Activated CD4-positive, alpha-beta T cell treated with anti-CD3 and anti-CD28 coated beads for 36 hours (primary cell): ENCODE measurements around the gene SLC7A7. TPM values are rescaled to one million over a fixed set of nuclear protein-coding genes. Genes with fewer than 3 reads are reported as not detected.
"Not testable (repeated sequence)": the region's sequence is repeated elsewhere in the genome, so short reads cannot be mapped to it uniquely, and the experiment has no call there.

ENCODE experiments used
- ATAC-seq: fragments of 200-7000 bp; cut with Tn5 transposase; one replicate; pipeline ENCODE4 v1.10.0; 2021; ENCODE audit warnings: mild to moderate bottlenecking, moderate library complexity
- CTCF ChIA-PET: fragments of 350-600 bp; sonication (Branson Sonifier 250); formaldehyde crosslinking; loops from one replicate; lab custom pipeline; 2021; ENCODE audit warnings: antibody characterized with exemption; lab: Charles Lee
- POLR2A ChIA-PET: fragments of 350-600 bp; sonication (Branson Sonifier 250); formaldehyde crosslinking; loops from one replicate; lab custom pipeline; 2021; ENCODE audit warnings: antibody characterized with exemption, inconsistent platforms; lab: Charles Lee
- DNase-seq: peaks from one replicate; pipeline ENCODE4 v3.0.0-alpha.2; 2020
- H3K27ac Mint-ChIP-seq: one replicate; pipeline ENCODE4 v1.8.0; 2021; ENCODE audit warnings: mixed read lengths
- H3K27me3 Mint-ChIP-seq: one replicate; pipeline ENCODE4 v1.8.0; 2021; ENCODE audit warnings: mixed read lengths
- H3K36me3 Mint-ChIP-seq: one replicate; pipeline ENCODE4 v1.8.0; 2021; ENCODE audit warnings: low read depth, mixed read lengths
- H3K4me1 Mint-ChIP-seq: one replicate; pipeline ENCODE4 v1.8.0; 2021; ENCODE audit warnings: mixed read lengths
- H3K4me3 Mint-ChIP-seq: one replicate; pipeline ENCODE4 v1.8.0; 2021; ENCODE audit warnings: mild to moderate bottlenecking, moderate library complexity, mixed read lengths
- H3K9me3 Mint-ChIP-seq: one replicate; pipeline ENCODE4 v1.8.0; 2021; ENCODE audit warnings: low read depth, mixed read lengths
- intact Hi-C, 2 experiments: fragments of 100-400 bp; cut with DNase I in 1 of 2; cut with micrococcal nuclease in 1 of 2; formaldehyde crosslinking; loops; one replicate each; pipeline versions ENCODE4 v1.14.2 to v1.15.1; 2022 to 2024; cut with DNase I, micrococcal nuclease
- total RNA-seq, 2 experiments: library from RNA; stranded (reverse); gene quantifications; one replicate each; pipeline ENCODE4 v1.2.3, GENCODE V29; 2021

Gene SLC7A7
- total RNA-seq, 2 experiments from 2014 or later = 0.50 to 0.72 TPM

DNA sequence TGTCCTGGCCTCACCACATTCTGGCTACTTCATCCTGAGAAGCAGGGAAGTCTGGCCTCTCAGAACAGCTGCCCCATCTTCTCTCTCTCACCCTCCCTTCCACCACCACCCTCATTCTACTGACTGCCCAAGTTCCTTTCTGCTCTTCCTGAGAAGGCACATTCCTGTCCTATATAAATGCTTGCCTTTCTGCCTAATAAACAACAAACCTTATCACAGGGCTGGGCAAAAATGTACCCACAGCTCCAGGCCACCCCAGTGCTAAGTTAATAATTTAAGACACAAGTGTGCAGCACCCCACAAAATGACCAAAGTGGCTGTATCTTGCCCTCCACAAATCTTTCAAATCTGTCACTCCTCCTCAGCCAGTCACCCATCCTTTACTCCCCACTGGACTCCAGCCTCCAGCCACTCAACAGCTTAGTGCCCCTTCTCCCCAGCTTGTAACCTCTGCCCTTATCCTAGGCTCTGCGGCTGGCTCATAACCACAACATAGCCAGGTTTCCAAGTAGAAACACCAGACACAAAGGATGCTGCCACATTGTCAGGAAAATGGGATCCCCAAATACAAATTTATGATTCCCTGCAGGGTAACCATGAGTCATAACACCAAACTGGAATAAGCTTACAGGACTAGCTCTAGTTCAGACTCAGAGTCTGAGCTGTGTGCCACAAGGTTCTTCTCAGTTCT is 33.8 kb downstream of the SLC7A7 start:
- no peaks in the 10 kb centered on the region for H3K4me1 Mint-ChIP-seq
- H3K27me3 Mint-ChIP-seq = no peaks in the 10 kb centered on the region

GRCh38 chr14:22780941-22781300 is 34.3 kb downstream of the SLC7A7 start:
- H3K27me3 Mint-ChIP-seq = no peaks in the 10 kb centered on the region
- no peaks in the 10 kb centered on the region for H3K36me3 Mint-ChIP-seq
- H3K9me3 Mint-ChIP-seq = no peaks in the 10 kb centered on the region
- H3K4me3 Mint-ChIP-seq = no peak overlapping the region
- POLR2A ChIA-PET = interaction anchor here (1.2 kb wide), 1 partner anchor 9 kb away, joined by 3 read pairs; no protein-coding TSS in a partner anchor
- DNase-seq (no peak), ATAC-seq (no peak)
- CTCF ChIA-PET = interaction anchor here (1.1 to 1.2 kb wide), 2 partner anchors 15 kb away, joined by 3 read pairs; partner anchors contain the start of gene OXA1L
- intact Hi-C loops = no loop called here
- H3K27ac Mint-ChIP-seq = no peak overlapping the region
- H3K4me1 Mint-ChIP-seq = no peaks in the 10 kb centered on the region

More for the DNA sequence above, 33.8 kb downstream of the SLC7A7 start:
- H3K36me3 Mint-ChIP-seq = no peaks in the 10 kb centered on the region
- no peaks in the 10 kb centered on the region for H3K9me3 Mint-ChIP-seq
- H3K27ac Mint-ChIP-seq = no peak overlapping the region
- intact Hi-C loops = no loop called here
- no peak for ATAC-seq
- DNase-seq = no peak
- CTCF ChIA-PET = interaction anchor here (0.6 to 1.2 kb wide), 3 partner anchors 13 to 15 kb away, joined by 3 read pairs; partner anchors contain the start of gene OXA1L
- POLR2A ChIA-PET = interaction anchor here (0.5 to 1.2 kb wide), 2 partner anchors 9 to 209 kb away, joined by 3 read pairs; no protein-coding TSS in a partner anchor
- no peak overlapping the region for H3K4me3 Mint-ChIP-seq

DNA sequence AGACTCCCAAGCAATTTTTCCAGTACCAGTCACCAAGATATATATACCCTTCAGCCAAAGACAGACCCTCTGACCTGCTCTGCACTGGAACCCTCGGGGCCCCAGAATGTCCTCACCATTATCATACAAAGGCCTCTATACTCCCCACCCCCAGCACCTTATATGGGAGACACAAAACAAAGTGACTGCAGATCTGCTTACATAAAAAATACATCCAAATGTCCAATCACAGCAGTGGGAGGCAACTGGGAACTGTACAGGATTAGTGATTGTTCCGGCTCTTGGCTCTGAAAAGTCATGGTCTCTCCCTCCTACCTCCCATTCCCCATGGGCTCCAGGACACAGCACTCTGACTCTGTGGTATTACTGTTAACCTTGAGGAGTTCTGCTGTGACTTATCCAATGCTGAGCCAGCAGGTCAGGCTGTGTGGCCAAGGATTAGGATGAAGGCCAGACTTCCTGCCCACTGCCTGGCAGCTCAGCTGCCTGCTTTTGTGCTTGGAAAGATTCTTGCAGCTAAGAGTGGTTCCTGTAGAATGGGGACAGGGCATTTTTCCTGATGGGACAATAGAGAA is 35.0 kb downstream of the SLC7A7 start:
- no peak overlapping the region for H3K27ac Mint-ChIP-seq
- intact Hi-C loops = no loop called here
- ChIA-PET CTCF (no interaction called here), POLR2A (interaction anchor here (1.2 kb wide), 1 partner anchor 10 kb away, joined by 3 read pairs; no protein-coding TSS in a partner anchor)
- H3K27me3 Mint-ChIP-seq = no peaks in the 10 kb centered on the region
- DNase-seq = no peak
- no peaks in the 10 kb centered on the region for H3K9me3 Mint-ChIP-seq
- peaks cover 1% of the 10 kb centered on the region for H3K36me3 Mint-ChIP-seq
- no peaks in the 10 kb centered on the region for H3K4me1 Mint-ChIP-seq
- H3K4me3 Mint-ChIP-seq = no peak overlapping the region
- no peak for ATAC-seq

DNA sequence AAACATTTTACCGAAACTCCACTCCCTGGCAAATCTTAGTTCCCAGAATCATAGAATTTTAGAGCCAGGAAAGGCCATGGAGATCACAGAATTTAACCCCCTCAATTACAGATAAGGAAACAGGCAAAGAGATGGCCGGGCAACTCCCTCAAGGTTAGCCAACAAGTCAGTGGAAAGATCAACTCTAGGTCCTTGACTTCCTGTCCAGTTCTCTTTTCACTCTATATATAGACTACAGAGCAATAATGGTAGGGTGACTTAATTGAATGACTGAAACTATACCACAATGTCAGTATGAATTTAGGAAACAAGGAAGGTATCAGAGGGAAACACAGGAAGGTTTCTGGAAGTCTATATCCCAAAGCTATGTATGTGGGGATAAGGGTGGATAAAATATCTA is 37.2 kb downstream of the SLC7A7 start:
- Mint-ChIP-seq H3K4me1 (no peaks in the 10 kb centered on the region), H3K9me3 (no peaks in the 10 kb centered on the region), H3K4me3 (no peak overlapping the region), H3K27me3 (no peaks in the 10 kb centered on the region), H3K36me3 (peaks cover 19% of the 10 kb centered on the region), H3K27ac (no peak overlapping the region)
- ChIA-PET CTCF (interaction anchor here (0.9 to 1.0 kb wide), 2 partner anchors 88 to 208 kb away, joined by 3 read pairs; no protein-coding TSS in a partner anchor), POLR2A (no interaction called here)
- no peak for ATAC-seq
- intact Hi-C loops = no loop called here
- no peak for DNase-seq

- CTCF ChIA-PET = interaction anchor here (0.6 to 1.2 kb wide), 2 partner anchors 11 to 77 kb away, joined by 3 to 6 read pairs; partner anchors contain the start of gene OXA1L
- ATAC-seq, POLR2A ChIA-PET, DNase-seq, intact Hi-C loops, H3K27me3 Mint-ChIP-seq, H3K4me1 Mint-ChIP-seq, H3K9me3 Mint-ChIP-seq, H3K27ac Mint-ChIP-seq, H3K4me3 Mint-ChIP-seq: not testable (repeated sequence)
- H3K36me3 Mint-ChIP-seq = peaks cover 28% of the 10 kb centered on the region
These were observed 38.4 kb downstream of the SLC7A7 start for GRCh38 chr14:22776849-22777248.

GRCh38 chr14:22776215-22776614 is 39.0 kb downstream of the SLC7A7 start:
- POLR2A ChIA-PET = interaction anchor here (1.1 kb wide), 1 partner anchor 10 kb away, joined by 3 read pairs; the partner anchor contains the start of gene OXA1L
- intact Hi-C loops = no loop called here
- Mint-ChIP-seq H3K4me3 (no peak overlapping the region), H3K4me1 (no peaks in the 10 kb centered on the region), H3K27me3 (no peaks in the 10 kb centered on the region), H3K9me3 (no peaks in the 10 kb centered on the region), H3K27ac (no peak overlapping the region), H3K36me3 (peaks cover 34% of the 10 kb centered on the region)
- ATAC-seq = no peak
- CTCF ChIA-PET = interaction anchor here (0.6 to 1.2 kb wide), 2 partner anchors 10 to 77 kb away, joined by 3 to 6 read pairs; partner anchors contain the start of gene OXA1L
- no peak for DNase-seq

- H3K4me1 Mint-ChIP-seq = peaks cover 3% of the 10 kb centered on the region
- ChIA-PET CTCF (interaction anchor here (0.6 to 1.5 kb wide), 4 partner anchors 47 to 204 kb away, joined by 3 to 4 read pairs (median 3); no protein-coding TSS in a partner anchor), POLR2A (no interaction called here)
- H3K36me3 Mint-ChIP-seq = peaks cover 55% of the 10 kb centered on the region
- H3K4me3 Mint-ChIP-seq = no peak overlapping the region
- intact Hi-C loops = no loop called here
- H3K27ac Mint-ChIP-seq = peak overlapping the region; percentile 6
- no peaks in the 10 kb centered on the region for H3K9me3 Mint-ChIP-seq
- DNase-seq = no peak
- ATAC-seq = no peak
- H3K27me3 Mint-ChIP-seq = no peaks in the 10 kb centered on the region
These were observed 41.1 kb downstream of the SLC7A7 start for GRCh38 chr14:22774011-22774706.

DNA sequence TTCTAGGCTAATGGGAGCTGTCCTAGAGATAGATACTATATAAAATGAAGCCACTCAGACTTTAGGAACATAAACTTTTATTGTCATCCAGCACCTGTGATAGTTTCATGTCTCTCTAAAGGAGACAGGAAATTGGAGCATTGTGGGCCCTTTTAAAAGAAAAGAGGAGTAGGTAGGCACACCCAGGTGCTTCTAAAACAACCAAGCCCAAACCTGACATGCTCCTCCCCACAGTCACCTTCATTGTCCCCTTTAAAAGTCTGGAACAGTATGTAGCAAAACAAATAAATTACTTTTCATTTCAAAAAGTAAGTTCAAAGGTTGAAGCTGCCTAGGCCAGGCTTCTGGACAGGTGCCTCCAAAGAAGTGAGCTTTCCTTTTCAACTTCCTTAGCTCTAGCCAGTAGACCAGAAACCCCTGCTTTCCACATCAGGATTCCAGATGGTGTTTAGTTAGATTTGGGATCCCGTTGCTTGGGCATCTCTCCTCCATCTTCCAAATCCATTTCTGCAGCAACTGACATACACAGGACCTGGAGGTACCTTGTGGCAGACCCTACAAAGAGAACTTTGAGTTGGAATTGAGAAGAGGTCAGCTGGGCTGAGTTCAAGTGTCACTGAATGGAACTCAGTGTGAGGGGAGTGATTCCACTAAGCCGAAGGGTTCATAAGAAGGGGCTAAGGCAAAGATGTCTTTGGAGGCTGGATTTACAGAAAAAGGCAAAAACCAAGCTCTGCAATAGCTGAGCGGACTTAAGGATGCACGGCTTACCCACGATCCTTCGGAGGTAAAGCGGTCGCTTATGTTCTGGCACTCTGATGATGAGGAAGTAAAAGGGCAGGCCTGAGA is 41.8 kb downstream of the SLC7A7 start:
- ATAC-seq (no peak), DNase-seq (no peak)
- Mint-ChIP-seq H3K4me3 (no peak overlapping the region), H3K4me1 (peaks cover 8% of the 10 kb centered on the region), H3K27me3 (no peaks in the 10 kb centered on the region), H3K27ac (peak overlapping the region; percentile 6), H3K9me3 (no peaks in the 10 kb centered on the region), H3K36me3 (peaks cover 60% of the 10 kb centered on the region)
- intact Hi-C loops = no loop called here
- POLR2A ChIA-PET = no interaction called here
- CTCF ChIA-PET = interaction anchor here (0.6 to 1.5 kb wide), 6 partner anchors 23 to 203 kb away, joined by 3 to 4 read pairs (median 3); no protein-coding TSS in a partner anchor

GRCh38 chr14:22772725-22773124 is 42.5 kb downstream of the SLC7A7 start:
- no peaks in the 10 kb centered on the region for H3K27me3 Mint-ChIP-seq
- ChIA-PET POLR2A (no interaction called here), CTCF (interaction anchor here (0.7 to 1.5 kb wide), 3 partner anchors 24 to 202 kb away, joined by 3 to 4 read pairs (median 3); no protein-coding TSS in a partner anchor)
- H3K9me3 Mint-ChIP-seq = no peaks in the 10 kb centered on the region
- intact Hi-C loops = no loop called here
- ATAC-seq (no peak), DNase-seq (no peak)
- H3K36me3 Mint-ChIP-seq = peaks cover 64% of the 10 kb centered on the region
- H3K27ac Mint-ChIP-seq = no peak overlapping the region
- peaks cover 14% of the 10 kb centered on the region for H3K4me1 Mint-ChIP-seq
- H3K4me3 Mint-ChIP-seq = no peak overlapping the region

GRCh38 chr14:22770481-22771187 is 44.6 kb downstream of the SLC7A7 start:
- CTCF ChIA-PET = interaction anchor here (0.6 to 0.7 kb wide), 2 partner anchors 70 to 213 kb away, joined by 3 to 5 read pairs; no protein-coding TSS in a partner anchor
- no peaks in the 10 kb centered on the region for H3K27me3 Mint-ChIP-seq
- H3K4me1 Mint-ChIP-seq = peaks cover 26% of the 10 kb centered on the region
- H3K36me3 Mint-ChIP-seq = peaks cover 75% of the 10 kb centered on the region
- no peaks in the 10 kb centered on the region for H3K9me3 Mint-ChIP-seq
- POLR2A ChIA-PET = no interaction called here
- DNase-seq = no peak
- H3K27ac Mint-ChIP-seq = no peak overlapping the region
- ATAC-seq = no peak
- intact Hi-C loops = no loop called here
- no peak overlapping the region for H3K4me3 Mint-ChIP-seq
